HG02678 (cell line): Measurements from ENCODE around the gene PRM2.

Experiments used
- ATAC-seq: cut with Tn5 transposase; IDR thresholded peaks from one replicate; pipeline ENCODE4 v1.9.1; 2021; ENCODE audit warnings: mild to moderate bottlenecking, moderate library complexity; ENCODE audit not compliant: unreplicated experiment

Gene PRM2

DNA sequence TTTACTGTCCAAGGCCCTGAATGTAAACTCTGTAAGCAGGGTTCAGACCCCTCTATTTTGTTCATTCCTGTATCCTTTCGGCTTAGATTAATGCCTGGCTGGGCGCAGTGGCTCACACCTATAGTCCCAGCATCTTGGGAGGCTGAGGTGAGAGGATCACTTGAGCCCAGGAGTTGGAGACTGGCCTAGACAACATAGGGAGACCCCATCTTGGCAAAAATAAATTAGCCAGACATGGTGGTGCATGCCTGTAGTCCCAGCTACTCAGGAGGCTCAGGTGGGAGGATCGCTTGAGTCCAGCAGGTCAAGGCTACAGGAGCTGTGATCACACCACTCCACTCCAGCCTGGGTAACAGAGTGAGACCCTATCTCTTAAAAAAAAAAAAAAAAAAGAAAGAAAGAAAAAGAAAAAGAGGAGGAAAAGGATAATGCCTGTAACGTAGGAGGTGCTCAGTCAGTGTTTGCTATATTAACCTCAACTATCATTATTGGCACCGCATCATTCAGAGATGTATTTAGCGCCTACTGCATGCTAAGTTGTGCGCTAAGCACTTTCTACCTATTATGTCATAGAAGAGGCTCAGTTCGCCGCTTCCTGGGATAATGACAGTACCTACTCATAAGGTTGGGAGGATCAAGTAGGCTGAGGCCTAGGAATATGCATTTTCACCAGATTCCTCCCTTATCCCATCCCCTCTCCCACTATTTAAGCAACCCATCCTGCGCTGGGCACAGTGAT lies 25.3 kb downstream of the PRM2 start:
- ATAC-seq: no peak

DNA sequence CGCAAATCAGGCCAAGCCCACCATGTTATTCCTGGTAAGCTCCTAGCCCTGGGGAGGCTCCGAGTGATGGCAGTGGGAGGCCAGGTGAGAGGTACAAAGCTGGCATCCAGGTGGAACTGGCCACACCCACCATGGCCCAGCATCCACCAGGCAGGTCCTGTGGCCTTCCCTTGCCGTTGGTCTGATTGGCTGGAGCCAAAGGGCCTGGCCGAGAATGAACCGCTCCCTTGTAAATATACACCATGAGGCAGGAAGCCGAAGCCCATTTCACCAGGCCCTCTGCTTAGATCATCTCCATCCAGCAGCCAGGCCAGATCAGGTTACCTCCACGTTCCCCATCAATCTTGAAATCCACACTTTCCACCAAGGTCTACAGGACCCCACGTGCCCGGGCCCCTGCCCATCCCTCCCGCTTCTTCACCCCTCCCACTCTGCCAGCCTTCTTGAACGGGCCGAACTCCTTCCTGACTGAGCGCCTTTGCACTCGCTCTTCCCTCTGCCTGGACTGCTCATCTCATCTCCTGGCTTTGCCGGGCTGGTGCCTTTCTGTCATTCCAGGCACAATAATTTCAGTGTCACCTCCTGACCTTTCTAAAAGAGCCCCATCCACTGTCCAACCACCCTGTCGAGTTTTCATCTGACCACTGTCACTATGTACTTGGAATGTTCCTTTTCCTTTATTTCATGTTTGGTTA lies 26.0 kb downstream of the PRM2 start:
- ATAC-seq: no peak

DNA sequence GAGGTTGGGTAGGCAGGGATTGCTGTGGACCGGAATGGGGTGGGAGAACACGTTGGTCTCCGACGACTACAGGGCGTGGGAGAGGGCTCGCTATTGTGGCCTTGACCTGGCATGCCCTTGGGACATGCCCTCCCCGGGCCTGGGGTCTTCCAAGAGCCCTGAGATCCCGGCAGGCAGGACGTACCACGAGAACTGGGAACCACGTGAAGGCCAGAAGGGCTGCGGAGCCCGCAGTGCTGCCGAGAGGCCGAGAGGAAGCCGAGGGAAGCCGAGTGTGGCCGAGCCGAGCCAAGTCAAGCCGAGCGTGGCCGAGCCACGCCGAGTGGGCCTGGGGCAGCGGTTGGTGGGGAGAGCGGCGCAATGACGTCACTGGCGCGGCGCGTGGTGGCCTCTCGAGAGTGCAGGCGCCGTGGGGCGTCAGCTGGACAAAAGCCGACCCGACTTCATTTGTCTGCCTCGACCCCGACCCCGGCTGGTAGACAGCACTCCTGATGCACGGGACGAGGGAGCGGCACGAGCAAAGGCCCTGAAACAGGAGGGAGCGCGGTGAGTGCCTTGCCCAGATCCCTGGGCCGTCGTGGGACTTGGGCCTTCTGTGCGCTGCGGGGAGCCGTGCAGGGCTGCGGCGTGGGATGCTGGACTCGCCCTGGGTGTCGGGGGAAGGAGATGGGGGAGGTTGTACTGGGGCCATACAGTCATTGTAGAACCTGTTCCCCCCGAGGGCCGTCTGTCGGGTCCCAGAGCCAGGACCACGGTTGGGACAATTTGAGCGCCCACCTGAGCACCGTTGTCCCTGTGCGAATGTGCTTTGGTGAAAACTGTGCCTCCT lies 26.8 kb downstream of the PRM2 start:
- no peak for ATAC-seq

DNA sequence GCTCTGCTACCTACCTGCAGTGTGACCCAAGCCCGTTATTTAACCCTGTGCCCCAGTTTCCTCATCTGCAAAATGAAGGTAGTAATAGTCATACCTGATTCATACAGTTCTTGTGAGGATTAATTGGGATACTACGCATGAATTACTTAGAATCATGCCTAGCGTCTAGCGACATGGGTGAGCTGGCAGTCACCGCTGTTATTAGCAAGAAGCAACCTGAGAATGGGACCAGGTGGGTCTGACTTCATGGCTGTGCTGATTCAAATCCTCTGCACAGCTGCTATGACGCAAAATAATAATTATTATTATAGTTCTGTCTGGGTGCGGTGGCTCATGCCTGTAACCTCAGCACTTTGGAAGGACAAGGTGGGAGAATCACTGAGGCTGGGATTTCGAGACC lies 28.1 kb downstream of the PRM2 start:
- no peak for ATAC-seq

DNA sequence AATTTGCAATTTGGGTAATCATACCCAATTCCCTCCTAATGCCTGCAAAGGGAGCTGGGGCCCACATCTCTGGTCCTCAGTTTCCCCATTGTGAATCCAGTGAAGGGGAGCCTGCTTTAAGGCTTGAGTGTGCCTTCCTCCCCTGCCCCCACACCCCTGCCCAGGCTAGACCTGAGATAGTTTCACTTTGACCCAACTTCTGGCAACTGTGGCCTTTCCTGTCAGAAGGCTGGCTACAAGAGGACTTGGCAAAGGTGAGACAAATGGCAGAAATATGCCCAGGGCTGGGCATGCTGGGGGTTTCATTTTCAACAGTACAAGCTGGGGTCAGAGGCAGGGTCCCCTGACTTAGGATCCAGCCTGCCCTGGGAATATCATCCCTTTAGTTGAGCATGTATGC lies 30.3 kb downstream of the PRM2 start:
- ATAC-seq: no peak

DNA sequence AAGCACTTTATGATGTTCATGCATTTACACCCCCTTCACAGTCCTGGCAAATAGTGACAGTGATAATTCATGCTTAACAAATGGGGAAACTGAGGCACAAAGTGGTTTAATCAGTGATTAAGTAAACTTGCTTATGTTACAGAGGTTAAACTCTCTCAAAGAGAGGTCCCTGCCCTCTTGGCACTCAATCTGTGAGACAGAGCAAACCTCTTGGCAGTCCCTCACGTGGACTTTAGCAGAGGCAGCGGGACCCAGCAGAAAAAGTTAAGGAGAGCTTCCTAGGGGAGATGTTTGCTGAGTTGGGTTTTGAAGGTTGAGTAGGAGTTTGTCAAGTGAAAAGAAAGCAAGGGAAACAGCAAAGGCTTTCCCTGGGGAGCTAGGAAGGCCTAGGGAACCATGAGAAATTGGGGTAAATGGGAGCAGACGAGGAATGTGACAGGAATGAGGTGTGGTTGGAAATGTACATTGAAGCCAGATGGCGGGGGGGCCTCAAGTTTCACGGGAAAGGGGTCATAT lies 31.0 kb downstream of the PRM2 start:
- ATAC-seq: no peak

DNA sequence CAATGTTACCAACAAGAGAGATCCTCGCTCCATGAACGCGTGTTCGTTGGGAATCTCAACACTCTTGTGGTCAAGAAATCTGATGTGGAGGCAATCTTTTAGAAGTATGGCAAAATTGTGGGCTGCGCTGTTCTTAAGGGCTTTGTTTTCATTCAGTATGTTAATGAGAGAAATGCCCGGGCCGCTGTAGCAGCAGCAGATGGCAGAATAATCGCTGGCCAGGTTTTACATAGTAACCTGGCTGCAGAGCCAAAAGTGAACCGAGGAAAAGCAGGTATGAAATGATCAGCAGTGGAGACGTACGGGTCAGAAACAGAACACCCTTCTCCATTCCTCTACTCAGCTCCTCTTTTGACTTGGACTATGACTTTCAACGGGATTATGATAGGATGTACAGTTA lies 33.6 kb downstream of the PRM2 start:
- ATAC-seq: no peak

DNA sequence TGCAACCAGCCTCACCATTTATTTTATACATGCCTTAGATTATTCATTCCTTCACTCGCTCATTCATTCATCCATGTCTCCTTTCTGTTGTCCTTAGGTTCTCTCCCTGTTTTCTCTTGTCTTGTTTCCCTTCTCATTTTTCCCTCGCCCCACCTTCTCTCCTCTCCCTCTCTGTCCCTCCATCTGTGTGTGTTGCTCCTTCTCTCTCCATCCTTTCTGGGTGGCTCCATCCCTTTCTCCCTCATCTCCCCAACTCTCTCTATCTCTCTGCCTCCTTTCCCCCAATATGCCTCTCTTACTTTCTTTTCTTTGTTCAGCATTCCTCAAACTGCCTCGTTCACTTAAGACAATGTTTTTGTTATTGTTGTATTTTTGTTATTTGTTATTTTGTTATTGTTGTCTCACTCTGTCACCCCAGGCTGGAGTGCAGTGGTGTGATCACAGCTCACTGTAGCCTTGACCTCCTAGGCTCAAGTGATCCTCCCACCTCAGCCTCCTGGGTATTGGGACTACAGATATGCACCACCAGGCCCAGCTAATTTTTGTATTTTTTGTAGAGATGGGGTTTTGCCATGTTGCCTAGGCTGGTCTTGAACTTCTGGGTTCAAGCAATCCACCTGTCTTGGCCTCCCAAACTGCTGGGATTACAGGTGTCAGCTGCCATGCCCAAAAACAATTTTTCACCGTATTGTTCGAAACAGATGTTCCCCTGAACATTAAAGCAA lies 34.6 kb downstream of the PRM2 start:
- no peak for ATAC-seq

DNA sequence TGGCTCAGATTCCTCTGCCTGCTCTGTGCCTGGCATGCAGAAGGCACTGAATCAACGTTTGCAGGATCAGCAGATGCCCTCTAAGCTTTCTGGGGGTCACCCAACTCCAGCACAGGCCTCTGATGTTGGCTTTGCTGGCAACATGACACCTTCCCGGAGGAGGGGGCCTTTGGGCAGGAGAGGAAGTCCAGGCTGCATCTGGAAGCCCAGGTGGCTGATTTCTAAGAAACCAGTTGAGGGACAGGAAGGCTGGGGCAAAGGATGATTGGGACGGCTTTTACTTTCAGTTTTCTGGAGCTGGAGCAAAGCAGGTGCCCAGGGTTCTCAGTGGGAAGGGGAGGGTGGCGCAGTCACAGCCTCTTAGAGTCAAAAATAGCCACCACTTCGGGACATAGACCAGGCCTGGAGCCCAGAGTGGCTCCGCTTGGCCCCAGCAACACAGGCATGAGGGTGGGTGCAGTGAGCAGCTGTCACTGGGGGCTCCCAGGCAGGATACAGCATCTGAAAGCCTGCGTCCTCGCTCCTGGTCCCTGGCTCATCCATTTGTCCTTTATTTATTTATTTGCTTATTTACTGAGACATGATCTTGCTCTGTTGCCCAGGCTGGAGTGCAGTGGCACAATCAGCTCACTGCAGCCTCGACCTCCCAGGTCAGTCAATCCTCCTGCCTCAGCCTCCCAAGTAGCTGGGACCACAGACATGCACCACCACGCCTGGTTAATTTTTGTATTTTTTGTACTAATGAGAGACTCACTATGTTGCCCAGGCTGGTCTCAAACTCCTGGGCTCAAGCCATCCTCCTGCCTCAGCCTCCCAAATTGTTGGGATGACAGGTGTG lies 35.4 kb downstream of the PRM2 start:
- ATAC-seq: no peak

DNA sequence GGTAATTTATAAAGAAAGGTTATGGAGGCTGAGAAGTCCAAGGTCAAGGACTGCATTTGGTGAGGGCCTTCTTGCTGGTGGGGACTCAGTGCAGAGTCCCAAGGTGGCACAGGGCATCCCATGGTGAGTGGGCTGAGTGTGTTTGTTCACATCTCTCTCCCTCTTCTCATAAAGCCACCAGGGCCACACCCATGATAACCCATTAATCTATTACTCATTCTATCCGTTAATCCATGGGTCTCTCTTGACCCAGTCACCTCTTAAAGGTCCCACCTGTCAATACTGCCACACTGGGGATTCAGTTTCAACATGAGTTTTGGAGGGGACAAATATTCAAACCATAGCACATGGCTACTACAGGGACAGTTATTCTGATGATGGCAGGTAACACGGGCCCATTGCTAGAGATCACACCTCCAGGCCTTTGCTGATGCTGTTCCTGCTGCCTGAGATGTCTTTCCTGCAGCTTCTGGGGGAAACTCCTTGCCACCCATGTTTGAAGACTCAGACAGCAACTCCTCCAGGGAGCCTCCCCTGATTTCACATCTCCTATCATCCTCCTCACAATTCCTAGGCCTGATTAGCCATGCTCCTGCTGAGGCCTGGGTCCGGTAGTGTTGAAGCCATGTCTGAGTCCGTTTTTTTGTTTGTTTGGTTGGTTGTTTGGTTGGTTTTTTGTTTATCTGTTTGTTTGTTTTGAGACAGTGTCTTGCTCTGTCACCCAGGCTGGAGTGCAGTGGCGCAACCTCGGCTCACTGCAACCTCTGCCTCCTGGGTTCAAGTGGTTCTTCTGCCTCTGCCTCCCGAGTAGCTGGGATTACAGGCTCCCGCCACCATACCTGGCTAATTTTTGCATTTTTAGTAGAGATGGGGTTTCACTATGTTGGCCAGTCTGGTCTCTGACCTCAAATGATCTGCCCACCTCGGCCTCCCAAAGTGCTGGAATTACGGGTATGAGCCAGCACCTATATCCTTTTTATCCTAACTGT lies 36.3 kb downstream of the PRM2 start:
- ATAC-seq: no peak

DNA sequence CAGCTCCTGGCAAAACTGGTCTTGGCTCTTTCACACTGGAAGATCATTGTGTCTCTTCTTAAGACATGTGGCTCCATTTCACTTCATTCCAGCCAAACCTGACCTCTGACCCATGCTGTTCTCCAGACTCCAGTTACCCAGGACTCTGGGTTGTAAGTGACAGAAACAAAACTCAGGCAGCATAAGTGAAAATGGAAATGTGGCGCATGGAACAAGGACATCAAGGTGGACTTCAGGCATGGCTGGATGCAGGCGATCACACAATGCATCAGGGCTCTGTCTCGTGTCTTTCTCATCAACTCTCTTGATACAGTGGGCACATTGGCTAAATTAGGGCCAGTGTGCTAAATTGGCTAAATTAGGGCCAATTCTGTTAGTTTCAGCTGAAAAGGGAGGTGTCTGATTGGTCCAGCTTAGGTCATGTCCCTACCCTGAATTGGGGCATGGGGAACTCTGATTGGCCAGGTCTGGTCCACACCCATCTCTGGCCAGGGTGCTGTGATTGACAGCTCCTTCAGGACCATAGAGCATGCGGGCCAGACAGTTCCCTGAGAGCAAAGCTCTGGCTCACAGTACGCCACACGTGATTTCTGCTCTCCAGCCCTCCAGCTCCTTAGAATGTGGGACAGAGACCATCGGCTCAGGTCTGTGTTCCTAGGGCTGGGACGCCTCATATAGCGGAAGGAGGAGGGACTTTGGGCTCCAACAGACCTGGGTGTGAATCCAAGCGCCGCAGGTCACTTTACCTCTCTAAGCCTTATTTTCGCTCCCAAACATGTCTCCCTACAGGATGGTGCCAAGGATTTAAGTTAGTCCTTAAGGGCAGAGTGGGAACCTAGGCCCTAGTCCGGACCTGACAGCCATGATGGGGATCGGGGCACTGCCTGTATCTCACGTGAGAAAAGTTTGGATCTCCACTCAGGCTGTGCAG lies 37.7 kb downstream of the PRM2 start:
- no peak for ATAC-seq

DNA sequence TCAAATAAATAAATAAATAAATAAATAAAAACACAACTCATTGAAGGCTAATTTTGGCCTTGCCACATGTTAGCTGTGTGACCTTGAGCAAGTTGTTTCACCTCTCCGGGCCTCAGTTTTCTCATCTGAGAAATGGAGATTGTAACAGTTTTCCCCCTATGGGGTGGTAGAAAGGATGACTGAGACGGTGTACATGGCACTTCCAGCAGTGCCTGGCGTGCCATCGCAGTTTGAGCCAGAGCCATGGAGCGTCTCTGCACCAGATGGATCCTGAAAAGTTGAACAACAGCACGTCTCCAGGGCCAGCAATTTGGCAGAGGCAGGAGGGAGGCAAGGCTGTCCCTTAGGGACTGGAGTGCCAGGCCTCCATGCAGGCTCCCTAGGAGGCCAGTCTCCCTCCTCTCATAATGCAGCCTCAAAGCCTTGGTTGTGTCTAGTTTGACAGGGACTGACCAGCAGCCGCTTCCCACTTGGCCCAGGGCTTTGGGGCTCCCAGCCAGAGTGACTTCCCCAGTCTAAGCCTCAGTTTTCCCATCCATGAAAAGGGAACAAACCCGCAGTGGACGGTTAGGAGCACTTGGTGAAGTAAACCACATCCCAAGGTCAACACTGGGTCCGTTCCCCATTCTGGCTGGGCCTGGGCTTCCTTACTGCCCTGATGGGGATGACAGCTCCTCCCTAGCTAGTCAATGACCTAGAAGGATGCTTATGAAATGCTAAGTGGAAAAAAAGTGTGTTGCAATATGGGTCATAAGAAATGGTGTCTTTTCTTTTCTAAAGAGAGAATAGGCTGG lies 39.6 kb downstream of the PRM2 start:
- ATAC-seq: no peak

DNA sequence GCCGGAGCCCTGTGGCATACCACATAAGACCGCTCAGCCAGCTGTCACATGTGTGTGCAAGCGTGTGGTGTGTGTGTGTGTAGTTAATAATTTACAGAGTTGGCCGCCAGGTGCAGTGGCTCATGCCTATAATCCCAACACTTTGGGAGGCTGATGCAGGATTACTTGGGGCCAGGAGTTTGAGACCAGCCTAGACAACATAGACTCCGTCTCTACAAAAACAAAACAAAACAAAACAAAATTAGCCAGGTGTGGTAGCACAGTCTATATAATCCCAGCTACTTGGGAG lies 40.6 kb downstream of the PRM2 start:
- no peak for ATAC-seq

DNA sequence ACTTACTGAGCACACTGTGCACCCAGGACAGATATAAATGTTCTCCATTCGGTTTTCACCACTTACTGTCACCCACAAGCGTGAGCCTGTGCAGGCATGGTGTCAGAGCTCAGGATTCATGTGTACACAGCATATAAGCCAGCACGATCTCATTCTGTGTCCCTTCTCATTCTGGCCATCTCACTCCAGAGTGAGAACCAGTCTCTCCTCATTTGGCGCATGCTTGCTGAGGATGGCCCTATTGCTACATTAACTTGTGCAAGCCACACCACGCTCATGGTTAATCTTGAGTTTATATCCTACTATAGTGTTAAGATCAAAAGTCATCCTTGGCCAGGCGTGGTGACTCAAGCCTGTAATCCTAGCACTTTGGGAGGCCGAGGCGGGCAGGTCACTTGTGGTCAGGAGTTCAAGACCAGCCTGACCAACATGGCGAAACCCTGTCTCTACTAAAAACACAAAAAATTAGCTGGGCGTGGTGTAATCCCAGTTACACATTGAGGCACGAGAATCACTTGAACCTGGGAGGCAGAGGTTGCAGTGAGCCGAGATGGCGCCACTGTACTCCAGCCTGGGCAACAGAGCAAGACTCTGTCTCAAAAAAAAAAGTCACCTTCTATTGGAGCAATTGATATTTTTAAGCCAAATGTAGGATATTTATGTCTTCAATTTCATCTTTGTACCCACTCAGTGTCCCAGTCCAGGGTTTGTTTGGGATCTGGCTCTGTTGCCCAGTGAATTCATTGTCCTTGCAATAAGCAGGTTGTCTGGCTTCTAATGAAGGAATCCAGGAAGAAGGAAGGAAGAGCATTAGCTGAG lies 41.2 kb downstream of the PRM2 start:
- no peak for ATAC-seq

DNA sequence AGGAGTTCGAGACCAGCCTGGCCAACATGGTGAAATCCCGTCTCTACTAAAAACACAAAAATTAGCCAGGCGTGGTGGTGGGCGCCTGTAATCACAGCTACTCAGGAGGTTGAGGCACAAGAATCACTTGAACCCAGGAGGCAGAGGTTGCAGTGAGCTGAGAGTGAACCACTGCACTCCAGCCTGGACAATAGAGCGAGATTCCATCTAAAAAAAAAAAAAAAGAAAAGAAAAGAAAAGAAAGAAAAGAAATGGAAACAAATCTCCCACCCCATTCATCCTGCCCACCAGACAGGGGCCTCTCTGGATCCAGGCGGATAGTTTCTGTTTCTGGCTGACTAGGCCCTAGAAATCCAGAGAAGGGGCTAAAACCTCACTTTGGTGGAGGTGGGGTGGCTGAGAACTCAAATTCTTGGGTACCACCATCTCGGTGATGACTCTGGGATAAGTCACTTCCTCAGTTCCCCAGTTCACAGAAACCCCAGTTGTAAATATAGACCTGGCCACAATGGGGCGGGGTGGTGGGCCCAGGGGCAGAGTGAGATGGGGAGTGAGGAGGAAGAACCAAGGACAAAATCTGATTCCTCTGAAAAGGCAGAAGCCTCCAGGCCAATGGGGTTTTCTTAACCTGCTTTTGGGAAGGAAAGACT lies 42.4 kb downstream of the PRM2 start:
- ATAC-seq: no peak
